GM18498 (cell line): ENCODE data around the gene AHNAK2.

Source experiments
- ATAC-seq: cut with Tn5 transposase; IDR thresholded peaks from one replicate; pipeline ENCODE4 v1.9.1; 2021; ENCODE audit warnings: mild to moderate bottlenecking, moderate library complexity; ENCODE audit not compliant: unreplicated experiment

Gene AHNAK2

DNA sequence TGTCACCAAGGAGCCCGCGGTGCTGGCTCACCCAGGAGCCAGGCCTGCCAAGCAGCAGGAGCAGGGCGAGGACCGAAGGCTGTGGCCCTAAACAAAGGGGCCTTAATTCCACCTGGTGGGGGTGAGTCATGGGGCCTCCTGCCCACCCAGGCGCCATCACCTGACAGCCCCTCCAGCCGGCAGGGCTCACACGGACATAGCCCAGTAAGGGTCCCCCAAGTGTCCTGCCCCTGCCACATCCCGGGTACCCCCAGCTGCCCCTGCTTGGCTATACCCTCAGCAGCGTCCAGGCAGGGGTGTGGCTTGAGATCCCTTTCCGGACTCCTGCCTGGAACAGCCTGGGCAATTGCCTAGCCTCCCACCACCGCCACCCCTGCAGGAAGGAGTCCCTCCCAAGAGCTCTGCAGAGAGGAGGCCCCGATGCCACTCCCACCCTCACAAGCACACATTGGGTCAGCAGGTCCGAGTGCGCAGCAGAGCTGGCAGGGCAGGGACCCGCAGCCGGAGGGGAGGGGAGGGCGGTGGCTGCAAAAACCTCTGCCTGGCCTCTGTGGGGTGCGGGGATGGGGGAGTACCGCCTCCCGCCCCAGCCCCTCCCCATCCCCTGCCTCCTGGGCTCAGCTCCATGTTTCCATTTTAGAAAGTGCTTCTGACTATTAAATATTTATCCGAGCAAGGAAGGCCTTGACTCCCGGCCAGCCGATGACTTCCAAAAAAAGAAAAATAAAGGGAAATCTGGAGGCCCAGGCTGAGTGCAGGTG is 4.6 kb downstream of the AHNAK2 start:
- ATAC-seq, result no peak

DNA sequence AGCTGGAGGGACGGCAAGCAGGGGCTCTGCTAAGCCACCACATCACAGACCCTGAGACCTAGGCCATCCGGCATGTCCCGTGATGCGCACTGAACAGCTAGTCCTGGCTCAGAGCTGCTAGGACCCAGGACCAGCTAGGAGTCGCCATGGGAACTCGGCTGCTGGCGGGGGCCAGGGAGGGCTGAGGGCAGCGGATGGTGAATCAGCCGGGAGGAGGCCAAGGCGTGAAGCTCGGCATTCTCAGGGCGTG is 5.1 kb downstream of the AHNAK2 start:
- ATAC-seq, result no peak

DNA sequence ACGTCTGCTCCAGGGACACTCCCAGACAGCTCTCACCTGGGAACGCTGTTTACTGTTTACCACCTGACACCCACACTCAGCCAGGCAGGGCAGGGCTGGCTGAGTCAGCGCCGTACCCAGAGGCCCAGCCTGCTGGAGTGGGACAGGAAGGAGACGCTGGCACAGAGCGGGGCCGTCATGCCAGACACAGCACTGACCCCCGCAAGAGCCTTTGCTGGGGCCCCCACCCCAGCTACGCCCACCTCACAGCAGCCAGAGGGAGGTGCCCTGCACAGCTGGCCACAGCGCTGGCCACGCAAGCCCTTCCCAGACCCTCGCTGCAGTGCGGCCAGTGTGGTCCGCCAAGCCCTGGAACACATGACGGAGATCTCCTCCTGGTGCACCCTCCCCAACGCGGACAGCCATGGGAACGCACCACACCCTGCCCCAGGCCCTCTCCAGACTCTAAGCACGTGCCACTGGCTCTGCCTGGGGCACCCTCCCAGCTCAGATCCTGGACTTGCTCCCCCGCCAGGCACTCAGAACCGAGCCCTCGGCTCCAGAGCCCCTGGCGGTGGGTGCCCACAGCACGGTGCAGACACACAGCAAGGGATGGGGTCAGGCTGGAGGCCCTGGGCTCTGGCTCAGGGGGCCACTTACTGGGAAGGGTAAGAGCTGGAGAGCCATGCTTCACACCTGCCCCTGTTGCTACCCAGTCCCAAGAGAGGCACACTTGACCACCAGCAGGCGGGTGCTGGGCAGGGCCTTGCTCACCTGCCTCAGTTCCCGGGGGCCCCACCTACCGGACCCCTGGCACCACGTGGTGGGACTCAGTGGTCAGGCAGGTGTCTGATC is 5.7 kb downstream of the AHNAK2 start:
- no peak for ATAC-seq

DNA sequence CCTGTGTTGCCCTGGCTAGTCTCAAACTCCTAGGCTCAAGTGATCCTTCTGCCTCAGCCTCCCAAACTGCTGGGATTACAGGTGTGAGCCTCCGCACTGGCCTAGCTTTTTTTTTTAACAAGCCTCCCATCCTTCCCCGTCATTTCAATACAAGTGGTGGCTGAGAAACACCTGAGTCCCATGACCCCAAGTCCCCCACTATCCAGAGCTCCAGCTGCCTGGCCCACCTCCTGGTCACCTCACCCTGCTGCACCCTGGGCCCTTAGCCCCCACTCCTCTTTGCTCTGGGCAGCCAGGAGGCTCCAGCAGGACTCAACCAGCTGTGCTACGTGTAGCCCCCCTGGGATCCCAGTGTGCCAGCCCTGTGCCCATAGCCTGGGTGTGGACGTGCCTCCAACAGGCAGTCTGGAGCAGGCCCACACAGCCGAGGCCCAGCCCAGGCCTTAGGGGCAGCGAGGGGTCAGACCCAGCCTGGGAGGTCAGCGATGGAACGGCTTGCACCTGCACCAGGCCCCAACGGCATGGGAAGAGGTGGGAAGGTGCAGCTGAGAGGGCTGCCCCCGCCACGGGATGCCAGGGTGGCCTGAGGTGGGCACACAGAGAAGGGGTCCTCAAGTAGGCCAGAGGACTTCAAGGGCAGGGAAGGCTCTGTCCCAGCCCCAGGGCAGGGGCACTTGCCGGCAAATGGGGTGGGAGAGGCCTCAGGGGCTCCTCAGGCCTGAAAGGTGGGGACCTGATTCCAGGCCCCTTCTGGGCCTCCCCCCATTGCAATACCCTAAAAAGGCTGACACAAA is 6.5 kb downstream of the AHNAK2 start:
- no peak for ATAC-seq

DNA sequence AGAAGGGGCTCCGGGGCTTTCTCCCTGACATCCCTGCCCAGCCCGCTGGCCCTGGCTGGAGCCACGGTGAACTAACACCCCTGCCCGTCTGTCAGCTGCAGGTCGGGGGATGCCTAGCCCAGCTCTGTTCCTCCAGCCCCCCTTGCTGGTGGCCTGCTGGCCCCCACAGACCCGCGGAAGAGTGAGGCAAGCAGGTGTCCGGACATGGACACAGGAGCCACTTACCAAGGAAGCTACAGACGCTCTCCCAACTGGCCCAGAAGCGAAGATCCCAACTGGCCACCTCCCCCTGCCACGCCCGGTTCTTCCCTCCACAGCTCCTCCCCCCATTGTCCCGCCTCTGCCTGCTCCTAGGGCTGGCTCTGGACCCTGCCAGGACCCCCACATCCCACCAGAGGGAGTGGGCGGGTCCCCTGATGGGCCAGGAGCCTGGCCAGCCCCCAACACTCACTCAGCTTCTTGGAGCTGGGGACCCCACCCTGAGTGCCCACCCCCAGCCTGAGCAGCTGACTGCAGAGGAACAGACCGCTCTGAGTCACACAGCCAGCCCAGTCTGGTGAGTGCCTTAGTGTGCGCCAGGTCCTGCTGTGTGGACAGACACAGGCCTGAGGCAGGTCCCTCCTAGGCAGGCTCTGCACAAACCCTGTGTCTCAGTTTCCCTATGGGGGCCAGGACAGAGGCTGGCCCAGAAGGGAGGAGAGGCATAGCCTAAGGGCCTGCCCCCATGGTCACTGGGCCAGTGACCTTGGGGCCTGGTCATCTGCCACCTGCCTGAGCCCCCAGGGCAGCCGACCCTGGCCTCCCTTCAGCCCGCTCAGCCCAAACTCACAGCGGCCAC is 7.7 kb downstream of the AHNAK2 start:
- no peak for ATAC-seq

DNA sequence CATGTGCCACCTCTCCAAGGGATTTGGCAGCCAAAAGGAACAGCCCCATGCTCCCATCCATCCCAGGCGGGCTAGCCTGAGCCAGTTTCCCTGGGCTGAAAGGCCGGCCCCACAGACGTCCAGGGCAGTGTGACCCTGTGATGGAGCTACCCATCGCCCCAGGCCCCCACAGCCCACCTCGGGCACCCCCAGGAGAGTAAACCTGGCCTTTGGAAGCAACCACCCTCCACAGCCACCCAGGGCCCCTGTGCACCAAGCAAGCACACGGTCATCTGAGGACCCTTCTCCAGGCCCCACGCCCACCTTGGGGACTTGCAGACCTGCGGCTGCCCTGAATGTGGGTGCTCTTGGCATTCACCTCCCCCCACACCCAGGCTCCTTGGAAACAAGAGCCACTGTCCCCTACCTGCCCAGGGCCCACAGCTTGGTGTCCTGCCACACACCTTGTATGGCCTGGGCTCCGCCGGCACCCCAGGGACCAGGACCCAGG is 8.4 kb downstream of the AHNAK2 start:
- ATAC-seq, result no peak

DNA sequence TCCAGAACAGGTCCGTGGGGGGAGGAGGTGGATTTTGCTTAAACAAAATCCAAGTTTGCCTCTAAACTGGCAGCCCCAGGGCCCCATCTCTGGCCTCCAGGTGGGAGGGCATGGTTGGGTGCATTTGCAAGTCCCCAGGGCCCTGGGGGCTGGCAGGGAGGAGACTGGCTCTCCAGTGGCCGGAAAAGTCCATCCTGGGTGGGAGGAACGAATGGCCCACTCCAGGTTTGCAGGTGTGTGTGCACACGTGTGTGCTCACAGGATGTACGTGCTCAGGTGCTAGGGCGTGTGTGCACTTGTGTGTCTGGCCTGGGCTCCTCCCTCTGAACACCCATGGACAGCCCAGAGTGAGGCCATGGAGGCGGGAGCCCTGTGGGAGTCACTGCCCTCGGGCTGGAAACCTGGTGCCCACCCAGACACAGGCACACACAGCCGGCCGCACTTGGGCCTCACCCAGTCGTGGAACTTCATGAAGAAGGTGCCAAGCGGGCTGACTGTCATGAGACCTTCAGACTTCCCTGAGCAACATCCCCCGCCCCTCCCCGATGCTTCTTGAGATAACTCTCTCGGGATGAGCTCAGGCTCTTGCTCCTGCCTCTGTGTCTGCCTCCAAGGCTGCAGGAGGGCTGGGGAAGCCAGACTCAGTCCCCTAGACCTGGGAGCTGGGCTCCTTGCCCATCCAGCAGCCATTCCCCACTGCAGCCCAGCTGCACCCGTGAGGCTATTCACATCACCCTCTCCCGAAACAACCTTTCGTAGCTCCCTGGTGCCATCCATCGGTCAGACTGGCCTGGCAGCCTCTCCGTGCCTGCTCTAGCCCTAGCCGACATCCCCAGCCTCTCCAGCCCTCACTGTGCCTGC is 9.4 kb downstream of the AHNAK2 start:
- ATAC-seq, result no peak

DNA sequence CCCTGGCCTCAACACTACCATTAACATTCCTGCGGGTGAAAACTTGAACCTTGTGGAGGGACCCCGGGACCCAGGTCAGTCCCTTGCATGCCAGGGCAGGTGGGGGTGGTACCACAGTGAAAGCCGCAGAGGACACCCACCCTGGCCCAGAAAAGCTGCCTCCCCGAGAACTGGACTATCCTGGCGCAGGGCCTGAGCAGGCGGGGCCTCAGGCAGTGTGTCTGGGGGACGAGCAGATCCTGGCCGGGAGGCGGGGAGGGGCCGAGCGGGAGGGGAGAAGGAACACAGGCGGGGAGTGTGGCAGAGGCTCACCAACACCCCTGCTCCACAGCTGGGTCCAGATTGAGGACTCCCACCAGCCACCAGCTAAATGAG is 10.0 kb downstream of the AHNAK2 start:
- no peak for ATAC-seq

DNA sequence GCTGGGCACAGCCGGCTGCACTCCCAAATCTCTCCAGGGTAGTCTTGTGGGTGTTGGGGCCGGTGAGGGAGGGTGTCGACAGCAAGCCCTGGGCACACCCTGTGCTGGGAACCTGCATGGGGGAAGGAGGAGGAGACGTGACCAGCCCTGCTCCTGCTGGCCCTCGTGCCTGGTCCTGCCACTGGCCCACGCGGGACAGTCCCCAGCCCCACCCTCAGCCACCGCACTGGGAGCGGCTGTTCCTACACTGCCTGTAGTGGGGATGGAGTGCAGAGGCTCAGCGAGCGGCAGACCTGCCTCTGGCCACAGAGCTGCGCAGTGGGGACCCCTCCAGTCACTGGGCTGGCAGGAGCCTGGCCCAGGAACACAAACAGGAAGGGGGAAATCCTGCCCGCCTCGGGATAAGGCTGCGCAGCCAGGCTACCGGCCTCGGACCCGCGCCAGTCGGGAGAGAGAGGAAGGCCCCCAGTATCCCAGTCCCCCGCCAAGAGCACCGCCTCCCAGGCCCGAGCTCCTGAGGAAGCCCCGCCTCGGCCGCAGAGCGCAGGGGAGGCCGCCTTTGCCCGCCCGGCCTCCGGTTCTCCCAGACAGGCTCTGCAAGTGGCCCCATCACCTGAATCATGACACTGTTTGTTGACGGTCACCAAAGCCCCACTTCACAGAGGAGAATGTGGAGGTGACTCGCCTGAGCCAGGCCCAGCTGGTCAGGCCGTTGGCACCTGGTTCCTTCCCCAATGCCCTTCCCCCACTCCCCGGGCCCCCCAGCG is 10.6 kb downstream of the AHNAK2 start:
- ATAC-seq, result no peak

DNA sequence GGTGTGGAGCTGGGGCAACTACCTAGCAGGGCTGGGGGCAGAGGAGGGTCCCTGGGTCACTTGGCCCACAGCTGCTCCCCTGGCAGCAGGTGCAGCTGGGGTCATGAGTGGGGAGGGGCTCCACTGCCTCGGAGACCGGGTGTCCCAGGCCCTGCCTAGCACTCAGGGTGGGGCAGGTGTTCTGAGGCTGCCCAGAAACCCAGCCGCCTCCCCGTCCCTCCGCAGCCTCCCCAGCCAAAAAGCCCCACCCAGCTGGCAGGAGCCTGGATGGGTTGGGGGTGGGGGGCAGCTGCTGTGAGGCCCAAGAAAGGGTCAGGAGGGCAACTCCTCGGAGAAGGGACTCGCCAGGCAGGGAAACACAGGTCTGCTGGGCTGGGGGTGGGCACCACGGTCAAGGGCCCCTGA is 11.2 kb downstream of the AHNAK2 start:
- no peak for ATAC-seq

DNA sequence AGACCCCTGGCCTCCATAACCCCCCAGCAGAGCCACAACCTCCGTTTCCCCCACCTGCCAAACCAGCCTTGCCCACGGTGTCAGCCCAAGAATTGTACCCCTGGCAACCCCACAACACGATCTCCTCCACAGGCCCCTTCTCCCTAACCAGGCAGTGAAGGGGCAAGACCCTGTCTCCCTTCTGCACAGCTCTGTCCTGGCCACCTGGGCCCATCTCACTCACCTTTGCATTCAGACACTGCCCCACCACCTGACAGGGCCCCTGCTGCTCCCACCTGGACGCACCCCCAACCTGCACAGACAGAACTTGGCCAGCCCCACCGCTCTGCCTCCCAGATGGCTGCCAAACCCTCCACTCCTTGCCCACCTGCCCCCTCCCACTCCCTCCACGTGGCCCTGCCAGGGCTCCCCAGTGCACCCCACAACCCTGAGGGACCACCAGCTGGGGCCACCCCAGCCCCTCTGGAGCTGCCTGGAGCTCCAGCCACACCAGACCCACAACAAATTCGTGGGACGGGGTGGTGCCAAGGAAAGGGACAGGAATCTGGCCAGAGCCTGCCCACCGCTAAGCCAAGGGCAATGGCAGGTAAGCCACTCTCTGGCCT is 11.8 kb downstream of the AHNAK2 start:
- ATAC-seq, result no peak

DNA sequence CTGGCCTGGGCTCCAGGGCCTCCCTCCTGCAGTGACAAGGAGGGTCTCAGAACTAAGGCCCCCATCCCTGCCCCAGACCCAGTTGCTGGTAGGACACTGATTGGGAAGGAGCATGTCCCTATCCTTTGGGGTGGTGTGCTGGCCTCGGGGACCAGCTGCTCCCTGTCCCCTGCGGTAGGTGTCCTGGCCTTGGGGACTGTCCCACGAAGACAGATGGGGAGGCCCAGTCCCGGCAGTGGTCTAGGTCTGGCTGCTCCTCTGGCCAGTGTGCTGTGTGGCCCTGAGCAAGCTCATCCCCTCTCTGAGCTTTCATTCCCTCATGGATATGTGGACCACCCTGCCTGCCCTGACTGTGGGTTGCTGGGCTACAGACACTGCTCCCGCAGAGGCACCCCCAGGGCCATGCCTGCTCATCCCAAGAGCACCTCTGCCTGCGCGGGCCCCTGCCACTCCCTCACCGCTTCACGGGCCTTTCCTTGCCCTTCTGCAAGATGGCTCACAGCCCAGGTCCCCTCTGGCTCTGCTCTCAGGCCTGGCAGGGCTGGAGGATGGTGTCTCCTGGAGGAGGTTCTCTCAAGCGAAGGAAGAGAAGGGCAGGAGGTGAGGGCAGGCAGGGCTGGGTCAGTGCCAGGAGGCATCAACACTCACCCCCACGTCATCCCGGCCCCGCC is 12.5 kb downstream of the AHNAK2 start:
- no peak for ATAC-seq

DNA sequence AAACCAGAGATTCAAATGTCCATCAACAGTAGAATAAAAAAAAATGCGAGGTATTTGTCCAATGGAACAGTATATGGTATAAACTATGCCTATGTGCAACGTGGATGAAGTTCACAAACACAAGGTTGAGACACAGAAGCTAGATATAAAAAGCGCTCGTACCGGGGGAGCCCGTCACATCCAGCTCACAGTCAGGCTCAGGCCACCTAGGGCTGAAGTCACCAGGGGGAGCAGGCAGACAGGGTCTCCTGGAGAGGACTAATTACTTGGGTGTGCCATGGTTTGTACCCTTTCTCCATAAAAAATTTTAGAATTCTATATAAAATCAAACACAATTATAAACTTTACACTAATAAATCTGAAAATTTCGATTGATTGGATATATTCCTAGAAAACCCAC is 13.6 kb downstream of the AHNAK2 start:
- ATAC-seq, result no peak

DNA sequence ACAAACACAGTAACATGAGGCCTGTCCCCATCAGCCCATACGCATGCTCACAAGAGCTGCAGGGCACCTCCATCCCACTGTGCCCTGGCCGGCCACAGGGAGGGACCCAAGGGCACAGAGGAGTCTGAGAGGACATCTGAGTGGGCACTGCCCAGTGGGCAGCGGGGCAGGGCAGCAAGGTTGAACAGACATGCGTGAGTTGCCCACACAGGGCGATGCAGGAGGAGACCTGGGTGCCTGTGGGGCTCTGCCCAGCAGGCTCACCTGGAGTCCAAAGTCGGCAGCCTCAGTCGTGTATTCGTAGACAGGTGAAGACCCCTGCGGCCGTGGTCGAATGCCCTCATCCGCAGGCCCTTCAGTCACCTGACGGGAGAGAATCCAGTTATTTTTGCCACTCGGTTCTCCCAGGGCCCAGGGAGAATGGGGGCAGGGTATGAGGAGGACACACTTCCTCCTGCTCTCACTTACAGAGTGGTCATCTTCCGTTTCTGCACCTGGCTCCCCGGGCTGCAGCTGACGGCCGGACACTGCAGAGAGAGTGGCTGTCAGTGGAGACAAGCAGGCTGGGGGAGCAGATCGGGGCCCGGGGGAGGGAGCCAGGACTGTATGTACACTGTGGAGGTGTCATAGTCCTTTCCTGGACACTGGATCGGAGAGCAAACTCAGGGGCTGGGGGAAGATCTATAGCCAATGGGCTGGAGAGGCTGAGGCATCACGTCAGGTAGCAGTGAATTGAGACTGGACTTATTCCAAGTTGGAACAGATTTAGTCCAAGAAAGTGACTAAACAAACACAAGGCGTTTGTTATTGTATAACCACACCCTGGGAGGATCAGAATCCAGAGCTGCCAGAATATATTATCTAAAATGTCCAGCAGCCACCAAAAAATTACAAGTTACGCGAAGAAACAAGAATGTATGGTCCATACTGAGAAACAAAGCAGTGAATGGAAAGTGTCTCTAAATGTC is 20.7 kb downstream of the AHNAK2 start:
- no peak for ATAC-seq

DNA sequence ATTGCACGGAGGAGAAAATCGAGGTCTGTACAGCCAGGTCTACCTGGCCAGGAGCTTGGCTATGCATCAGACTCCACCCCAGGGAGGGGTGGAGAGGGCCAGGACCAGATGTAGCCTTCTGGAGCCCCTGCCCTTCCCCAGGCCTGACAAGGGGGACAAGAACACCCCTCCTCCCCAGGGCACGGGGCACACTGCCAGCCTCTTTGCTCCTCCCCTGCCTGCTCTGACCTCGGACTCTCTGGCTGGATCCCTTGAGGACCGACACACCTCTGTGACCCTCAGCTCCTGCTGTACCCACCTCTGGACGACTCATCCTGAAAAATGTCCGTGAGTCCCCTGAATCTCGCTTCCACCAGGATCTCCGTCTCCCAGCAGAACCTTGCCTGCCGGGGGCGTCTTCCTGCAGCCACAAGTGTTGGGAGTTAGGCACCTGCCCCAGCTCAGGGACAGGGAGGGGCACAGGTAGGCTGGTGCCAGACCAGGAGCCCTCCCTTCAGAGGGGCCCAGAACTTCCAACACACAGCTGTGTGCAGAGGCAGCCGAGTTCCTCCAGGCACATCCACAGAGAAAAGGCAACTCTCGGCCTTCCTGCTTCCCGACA is 21.8 kb downstream of the AHNAK2 start:
- ATAC-seq, result no peak

DNA sequence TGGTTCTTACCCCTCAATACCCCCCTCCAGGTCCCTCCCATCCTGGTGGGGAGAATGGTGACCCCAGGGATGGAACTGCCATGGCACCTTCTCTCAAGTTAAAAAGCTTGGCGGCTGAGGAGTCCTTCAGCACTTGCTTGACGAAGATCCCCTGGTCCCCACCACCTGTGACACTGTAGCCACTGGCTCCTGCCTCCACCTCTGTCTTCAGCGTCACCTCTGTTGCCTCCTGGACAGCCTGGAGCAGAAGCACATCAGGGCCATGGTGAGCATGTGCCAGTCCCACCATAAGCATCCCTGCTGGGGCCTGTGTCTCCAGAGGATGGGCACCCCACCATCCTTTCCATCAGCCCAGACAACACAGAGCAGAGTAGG is 22.8 kb downstream of the AHNAK2 start:
- no peak for ATAC-seq
